Upper lobe of left lung (tissue), 6 donors: Measurements from ENCODE around the gene BMP6. TPM values are rescaled to one million over a fixed set of nuclear protein-coding genes. Genes with fewer than 3 reads are reported as not detected.
"Not testable (repeated sequence)": the region's sequence is repeated elsewhere in the genome, so short reads cannot be mapped to it uniquely, and the experiment has no call there.

Source experiments
- ATAC-seq, 2 donors: fragments of 200-7000 bp; cut with Tn5 transposase; one replicate each; pipeline ENCODE4 v1.9.1; 2022; ENCODE audit warnings: mild to moderate bottlenecking in 2 of 2, moderate library complexity in 2 of 2; ENCODE audit not compliant: low FRiP score in 2 of 2
- DNase-seq, 2 donors: peaks; one replicate each; pipeline ENCODE4 v3.0.0-alpha.2; 2019 to 2020
- H3K27ac ChIP-seq, 4 donors: fragments of 200-600 bp; sonication (generic); one replicate each; pipeline ENCODE4 v1.5.1; 2016 to 2019
- H3K27me3 ChIP-seq, 4 donors: fragments of 200-600 bp; sonication (generic); one replicate each; pipeline ENCODE4 v1.5.1; 2017 to 2019
- H3K36me3 ChIP-seq, 4 donors: fragments of 200-600 bp; sonication (generic); one replicate each; pipeline ENCODE4 v1.5.1; 2016 to 2019
- H3K4me1 ChIP-seq, 4 donors: fragments of 200-600 bp; sonication (generic); one replicate each; pipeline ENCODE4 v1.5.1; 2018 to 2019
- H3K4me3 ChIP-seq, 4 donors: fragments of 200-600 bp; sonication (generic); one replicate each; pipeline ENCODE4 v1.5.1; 2017 to 2019; ENCODE audit warnings: mild to moderate bottlenecking in 2 of 4, moderate library complexity in 1 of 4
- H3K9me3 ChIP-seq, 4 donors: fragments of 200-600 bp; sonication (generic); one replicate each; pipeline ENCODE4 v1.5.1; 2018 to 2019
- EP300 ChIP-seq, 4 donors: sonication (generic); formaldehyde crosslinking; IDR thresholded peaks; one replicate each; pipeline ENCODE4 v1.5.1; 2017; ENCODE audit warnings: antibody characterized with exemption in 4 of 4, control low read depth in 2 of 4
- POLR2A ChIP-seq, 4 donors: fragments of 450-650 bp; IDR thresholded peaks; one replicate each; pipeline ENCODE4 v1.5.1; 2016 to 2017; ENCODE audit warnings: antibody characterized with exemption in 4 of 4, mild to moderate bottlenecking in 2 of 4
- POLR2AphosphoS5 ChIP-seq, 2 donors: sonication (generic); formaldehyde crosslinking; IDR thresholded peaks; one replicate each; pipeline ENCODE4 v1.5.1; 2017; ENCODE audit warnings: antibody characterized with exemption in 2 of 2
- WGBS, 2 donors: methylation state at CpG; one replicate each; pipeline ENCODE4 v1.1.5; 2017 to 2018; 5-methylcytosine and 5-hydroxymethylcytosine counted together
- total RNA-seq, 6 donors: library from RNA; depleted of rRNA in 4 of 6; stranded (reverse); fragments of >200 nt in 4 of 6; gene quantifications; one replicate each; pipeline versions ENCODE4 v1.1.0 to v1.2.1, GENCODE V29; 2016 to 2021
- TF ChIP-seq, protein P1 (sequence below), 6 experiments: fragments of 450-650 bp in 4 of 6; fragments of 200-600 bp in 2 of 6; sonication (generic) in 2 of 6; IDR thresholded peaks; one replicate each; pipeline ENCODE4 v1.5.1; 2016 to 2019; ENCODE audit warnings: antibody characterized with exemption in 6 of 6
- donor health status: DM: no; HTN: no; CAD: no; lungs with moderate emphysema.
- donor health status: DM: no; HTN: yes; CAD: no; lungs with severe emphysema.

The BMP6 gene
- total RNA-seq, 6 donors from 2014 or later = 1.0 to 25.4 (median 5.2) TPM

DNA sequence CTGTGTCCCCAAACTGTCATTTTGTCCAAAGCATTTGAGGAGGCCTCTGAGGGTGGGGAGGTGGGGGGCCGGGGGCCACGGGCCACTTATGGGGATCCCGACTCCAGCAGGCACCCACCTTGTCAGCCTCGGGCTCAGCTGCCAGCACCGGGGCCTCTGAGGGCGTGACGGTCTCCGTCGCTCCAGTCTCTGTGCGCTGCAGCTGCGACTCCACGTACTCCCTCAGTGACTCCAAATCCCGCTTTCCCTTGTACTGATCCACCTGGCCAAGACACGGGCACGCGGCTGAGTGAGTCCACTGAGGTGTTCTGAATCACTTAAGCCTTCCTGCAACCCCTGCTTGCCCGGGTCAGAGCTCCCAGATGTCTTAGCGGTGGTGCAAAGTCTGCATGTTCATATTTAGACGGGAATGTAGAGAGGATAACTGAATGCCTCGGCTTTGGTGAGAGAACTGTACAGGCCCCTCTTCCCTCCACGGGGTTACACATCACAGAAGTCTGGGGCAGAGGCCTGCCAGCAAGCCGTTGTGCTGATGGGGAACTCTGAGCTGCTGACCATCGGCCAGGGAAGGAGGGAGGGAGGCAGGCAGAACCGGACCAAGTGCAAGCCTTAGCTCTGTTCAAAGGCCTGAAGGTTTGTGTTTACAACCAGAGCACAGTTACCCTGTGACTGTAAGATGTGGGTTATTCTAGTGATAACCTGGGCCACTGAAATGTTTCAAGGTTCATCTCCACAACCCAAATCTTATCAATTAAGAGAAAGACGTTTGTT lies 162.9 kb downstream of the BMP6 start:
- ATAC-seq (no peak), DNase-seq (peak in 1 of 2 donors; percentile 72)
- Histone ChIP-seq H3K27me3 (no peaks in the 10 kb centered on the region), H3K36me3 (peaks cover 24 to 100% (median 92%) of the 10 kb centered on the region in 4 donors), H3K9me3 (no peaks in the 10 kb centered on the region), H3K4me1 (no peaks in the 10 kb centered on the region), H3K27ac (no peak overlapping the region), H3K4me3 (no peak overlapping the region)
- WGBS, 2 donors = 93 to 96% methylated on average over 23 to 24 of the region's 25 CpGs
- TF ChIP-seq EP300 (IDR thresholded peaks at IDR 0.05) (no peak), POLR2AphosphoS5 (IDR thresholded peaks at IDR 0.05) (no peak), POLR2A (IDR thresholded peaks at IDR 0.05) (no peak)
- TF ChIP-seq, protein P1, sequence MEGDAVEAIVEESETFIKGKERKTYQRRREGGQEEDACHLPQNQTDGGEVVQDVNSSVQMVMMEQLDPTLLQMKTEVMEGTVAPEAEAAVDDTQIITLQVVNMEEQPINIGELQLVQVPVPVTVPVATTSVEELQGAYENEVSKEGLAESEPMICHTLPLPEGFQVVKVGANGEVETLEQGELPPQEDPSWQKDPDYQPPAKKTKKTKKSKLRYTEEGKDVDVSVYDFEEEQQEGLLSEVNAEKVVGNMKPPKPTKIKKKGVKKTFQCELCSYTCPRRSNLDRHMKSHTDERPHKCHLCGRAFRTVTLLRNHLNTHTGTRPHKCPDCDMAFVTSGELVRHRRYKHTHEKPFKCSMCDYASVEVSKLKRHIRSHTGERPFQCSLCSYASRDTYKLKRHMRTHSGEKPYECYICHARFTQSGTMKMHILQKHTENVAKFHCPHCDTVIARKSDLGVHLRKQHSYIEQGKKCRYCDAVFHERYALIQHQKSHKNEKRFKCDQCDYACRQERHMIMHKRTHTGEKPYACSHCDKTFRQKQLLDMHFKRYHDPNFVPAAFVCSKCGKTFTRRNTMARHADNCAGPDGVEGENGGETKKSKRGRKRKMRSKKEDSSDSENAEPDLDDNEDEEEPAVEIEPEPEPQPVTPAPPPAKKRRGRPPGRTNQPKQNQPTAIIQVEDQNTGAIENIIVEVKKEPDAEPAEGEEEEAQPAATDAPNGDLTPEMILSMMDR (IDR thresholded peaks at IDR 0.05) = no peak

DNA sequence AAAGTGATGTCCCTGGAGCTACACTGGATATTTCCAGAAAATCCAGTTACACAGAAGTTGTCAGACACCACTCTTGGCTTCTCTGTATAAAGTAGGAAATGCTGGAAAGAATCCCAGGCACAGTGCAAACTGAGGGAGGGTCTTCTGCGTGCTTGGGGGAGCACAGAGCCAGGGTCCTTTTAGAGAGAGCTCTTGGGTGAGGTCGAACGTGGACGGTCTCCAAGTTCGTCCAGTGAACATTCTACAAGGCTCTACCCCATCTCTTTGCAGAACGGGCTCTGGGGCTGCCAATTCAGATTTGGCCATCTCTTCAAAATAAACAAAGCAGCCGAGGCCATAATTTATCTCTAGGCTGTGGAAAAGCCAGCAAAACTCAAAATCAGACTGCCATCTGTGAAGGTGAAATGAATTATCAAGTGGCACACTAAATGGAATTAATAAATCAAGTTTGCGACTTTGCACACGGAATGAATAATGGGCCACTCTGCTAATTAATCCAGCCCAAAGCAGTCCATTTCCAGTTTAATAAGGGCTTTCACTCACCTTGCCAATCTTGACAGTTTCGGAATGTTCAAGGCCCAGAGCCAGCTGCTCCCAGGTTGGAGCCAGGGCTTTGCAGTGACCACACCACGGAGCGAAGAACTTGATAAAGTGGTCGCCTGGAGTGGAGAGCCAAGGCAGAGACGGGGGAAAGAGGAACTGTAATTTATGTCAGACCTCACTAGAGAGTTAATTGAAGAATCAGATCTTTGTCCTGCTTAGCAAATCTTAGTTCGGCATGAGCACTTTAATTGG lies 165.4 kb downstream of the BMP6 start:
- no peak overlapping the region for H3K4me3 ChIP-seq
- no peak overlapping the region for H3K27ac ChIP-seq
- H3K36me3 ChIP-seq = peaks cover 23 to 100% (median 95%) of the 10 kb centered on the region in 4 donors
- no peak for DNase-seq
- WGBS, 2 donors = 84 to 93% methylated on average over 15 of the region's 15 CpGs
- TF ChIP-seq, protein P1 (IDR thresholded peaks at IDR 0.05) = no peak
- TF ChIP-seq POLR2AphosphoS5 (IDR thresholded peaks at IDR 0.05) (no peak), POLR2A (IDR thresholded peaks at IDR 0.05) (no peak), EP300 (IDR thresholded peaks at IDR 0.05) (no peak)
- no peaks in the 10 kb centered on the region for H3K4me1 ChIP-seq
- no peaks in the 10 kb centered on the region for H3K9me3 ChIP-seq
- no peak for ATAC-seq
- no peaks in the 10 kb centered on the region for H3K27me3 ChIP-seq

DNA sequence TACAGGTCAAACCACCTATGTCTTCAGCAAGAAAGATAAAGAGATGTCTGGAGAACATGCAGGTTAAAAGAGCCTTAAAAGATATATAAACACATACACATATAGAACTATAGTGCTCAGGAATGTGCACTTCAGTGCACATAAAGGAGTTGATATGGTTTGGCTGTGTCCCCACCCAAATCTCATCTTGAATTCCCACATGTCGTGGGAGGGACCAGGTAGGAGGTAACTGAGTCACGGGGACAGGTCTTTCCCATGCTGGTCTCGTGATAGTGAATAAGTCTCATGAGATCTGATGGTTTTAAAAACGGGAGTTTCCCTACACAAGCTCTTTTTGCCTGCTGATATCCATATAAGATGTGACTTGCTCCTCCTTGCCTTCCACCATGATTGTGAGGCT lies 166.5 kb downstream of the BMP6 start:
- not testable (repeated sequence) for ATAC-seq, H3K4me1 ChIP-seq, H3K9me3 ChIP-seq, H3K27me3 ChIP-seq, H3K4me3 ChIP-seq, H3K27ac ChIP-seq, DNase-seq
- 96 to 100% methylated on average over 4 of the region's 4 CpGs for WGBS, 2 donors
- peaks cover 23 to 100% (median 89%) of the 10 kb centered on the region in 4 donors for H3K36me3 ChIP-seq

DNA sequence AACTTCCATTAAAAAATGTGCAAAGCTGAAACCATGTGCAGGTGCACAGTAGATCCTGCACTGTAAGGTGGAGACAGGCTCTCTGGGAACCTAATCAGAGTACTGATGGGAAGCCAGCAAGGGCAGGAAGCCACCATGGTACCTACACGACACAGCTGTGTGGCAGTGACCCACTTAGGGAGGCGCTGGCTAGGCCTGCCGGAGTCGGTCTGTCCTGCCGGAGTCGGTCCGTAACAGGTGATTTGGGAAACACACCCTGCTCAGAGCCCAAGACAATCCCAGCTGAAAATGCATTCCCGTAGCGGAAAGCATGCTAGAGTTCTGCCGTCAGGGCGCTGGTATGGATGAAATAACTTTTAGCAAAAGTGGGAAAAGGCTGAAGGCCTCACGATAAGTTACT lies 167.4 kb downstream of the BMP6 start:
- H3K9me3 ChIP-seq = no peaks in the 10 kb centered on the region
- TF ChIP-seq POLR2AphosphoS5 (IDR thresholded peaks at IDR 0.05) (no peak), POLR2A (IDR thresholded peaks at IDR 0.05) (no peak), EP300 (IDR thresholded peaks at IDR 0.05) (no peak)
- TF ChIP-seq, protein P1 (IDR thresholded peaks at IDR 0.05) = no peak
- H3K4me1 ChIP-seq = no peaks in the 10 kb centered on the region
- no peak overlapping the region for H3K27ac ChIP-seq
- DNase-seq = peak in 1 of 2 donors; percentile 45
- 93 to 96% methylated on average over 12 of the region's 12 CpGs for WGBS, 2 donors
- H3K4me3 ChIP-seq = no peak overlapping the region
- H3K27me3 ChIP-seq = no peaks in the 10 kb centered on the region
- peaks cover 19 to 100% (median 83%) of the 10 kb centered on the region in 4 donors for H3K36me3 ChIP-seq
- no peak for ATAC-seq
